GM15510 (cell line): ENCODE measurements around the gene WDR70.

Experiments
- POLR2A ChIP-seq: IDR thresholded peaks from 3 replicates; pipeline ENCODE4 v1.6.1; 2011; ENCODE audit warnings: borderline replicate concordance; ENCODE audit not compliant: insufficient read length; ENCODE audit errors: extremely low read depth

The WDR70 gene

GRCh38 chr5:37727238-37727637, 348.1 kb downstream of the WDR70 start:
- TF ChIP-seq POLR2A = no peak

- no peak for TF ChIP-seq POLR2A
Observed at GRCh38 chr5:37730896-37731455, 351.9 kb downstream of the WDR70 start.

- TF ChIP-seq POLR2A = no peak
Observed at GRCh38 chr5:37734114-37734513, 355.0 kb downstream of the WDR70 start.

GRCh38 chr5:37735649-37736347, 356.7 kb downstream of the WDR70 start:
- TF ChIP-seq POLR2A = no peak

- no peak for TF ChIP-seq POLR2A
Observed at GRCh38 chr5:37736397-37736796, 357.3 kb downstream of the WDR70 start.

GRCh38 chr5:37737326-37738056, 358.4 kb downstream of the WDR70 start:
- no peak for TF ChIP-seq POLR2A

- no peak for TF ChIP-seq POLR2A
Observed at GRCh38 chr5:37738057-37738691, 359.1 kb downstream of the WDR70 start.

- TF ChIP-seq POLR2A = no peak
Observed at GRCh38 chr5:37738865-37739488, 359.9 kb downstream of the WDR70 start.

- TF ChIP-seq POLR2A = no peak
Observed at GRCh38 chr5:37739817-37740261, 360.7 kb downstream of the WDR70 start.

- no peak for TF ChIP-seq POLR2A
Observed at GRCh38 chr5:37740331-37741066, 361.4 kb downstream of the WDR70 start.

- TF ChIP-seq POLR2A = no peak
Observed at GRCh38 chr5:37742111-37742510, 363.0 kb downstream of the WDR70 start.

GRCh38 chr5:37751227-37751626, 372.1 kb downstream of the WDR70 start:
- TF ChIP-seq POLR2A = no peak

GRCh38 chr5:37754976-37755375, 375.9 kb downstream of the WDR70 start:
- TF ChIP-seq POLR2A = no peak

GRCh38 chr5:37755581-37755980, 376.5 kb downstream of the WDR70 start:
- TF ChIP-seq POLR2A = no peak
